ENCODE results near the gene RIPOR2. TPM values are rescaled to one million over a fixed set of nuclear protein-coding genes. Genes with fewer than 3 reads are reported as not detected.

Gene RIPOR2
- total and polyA plus RNA-seq, 2 donors (not counting 3 experiments of a cell fraction or from before 2014, with no cell fraction given): 0.10 TPM; not detected in 1

DNA sequence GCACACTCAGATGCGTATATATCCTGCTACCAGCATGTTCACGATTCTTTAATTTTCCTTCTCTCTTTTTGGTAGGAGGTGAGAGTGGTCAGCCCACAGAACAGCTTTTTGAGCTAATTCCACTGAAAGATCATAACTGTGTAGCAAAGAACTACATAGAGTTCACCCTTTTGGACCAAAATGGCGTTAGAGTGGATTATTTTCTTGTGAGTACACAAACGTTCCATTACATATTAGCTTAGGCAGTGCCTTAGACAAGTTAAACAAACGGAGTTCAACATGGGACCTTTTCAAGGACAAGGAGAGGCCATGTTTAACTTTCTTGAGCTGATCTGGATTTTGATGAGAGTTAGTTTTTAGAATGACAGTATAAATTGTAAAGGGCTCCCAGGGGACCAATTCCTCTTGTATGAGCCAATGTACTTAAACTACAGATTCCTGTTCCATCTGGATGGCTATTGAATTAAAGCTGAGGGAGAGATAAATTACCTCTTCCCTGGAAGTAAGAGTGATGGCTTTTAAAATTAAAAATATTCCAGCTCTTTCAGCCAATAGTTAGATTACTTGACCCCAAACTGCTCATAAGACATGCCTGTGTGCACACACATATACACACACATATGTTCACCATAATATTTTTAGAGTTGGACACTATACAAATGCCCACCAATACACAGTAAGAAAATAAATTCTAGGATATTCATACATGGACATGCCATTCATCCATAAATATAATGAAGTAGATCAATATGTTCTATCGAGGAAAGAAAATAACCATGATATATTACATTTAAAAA is 111.4 kb downstream of the RIPOR2 start:
- dilution Hi-C loops (cut with MboI; ENCODE audit: extremely low pct_ligation_motif_present, low sequenced_read_pairs): no loop called here
- Histone ChIP-seq H3K79me2 (ENCODE audit: control insufficient read depth, insufficient read depth, low read length) (no peaks in the 10 kb centered on the region), H4K20me1 (replicated peaks; ENCODE audit: control insufficient read depth, extremely low read depth, insufficient read depth, low read length) (no peaks in the 10 kb centered on the region), H3K9me1 (replicated peaks; ENCODE audit: control insufficient read depth, extremely low read depth, insufficient read depth, low read length) (no peaks in the 10 kb centered on the region), H3K27ac (ENCODE audit: insufficient read depth, low read depth, low read length) (no peak overlapping the region), H3K4me1 (ENCODE audit: control insufficient read depth, extremely low read depth, insufficient read depth, low read length) (no peaks in the 10 kb centered on the region), H3K4me3 (replicated peaks in 1 of 3; ENCODE audit: insufficient read depth in 1 of 3, low read depth in 1 of 3, low read length in 3 of 3) (no peak overlapping the region), H3K9ac (replicated peaks; ENCODE audit: extremely low read depth, insufficient read depth, low read length) (no peak overlapping the region), H3K9me3 (replicated peaks; ENCODE audit: control insufficient read depth, insufficient read depth, low read length) (no peaks in the 10 kb centered on the region), H3K4me2 (ENCODE audit: insufficient read depth, low read length) (no peak overlapping the region), H2AFZ (ENCODE audit: low read depth, low read length) (no peak overlapping the region), H3K36me3 (ENCODE audit: control insufficient read depth in 2 of 2, extremely low read depth in 1 of 2, insufficient read depth in 2 of 2, low read length in 2 of 2) (no peaks in the 10 kb centered on the region), H3K27me3 (ENCODE audit: control insufficient read depth in 2 of 2, insufficient read depth in 2 of 2, low read length in 2 of 2) (no peaks in the 10 kb centered on the region)
- FAIRE-seq: no peak
- ChIA-PET POLR2A (no interaction called here), CTCF (interaction anchor here (1.0 kb wide), 1 partner anchor 441 kb away, joined by 3 read pairs; no protein-coding TSS in a partner anchor)
- no peak for DNase-seq (ENCODE audit: low read depth, low spot score)
- no TSS peak for BruUV-seq (replicated peaks)
- intact Hi-C loops (cut with micrococcal nuclease): no loop called here
- TF ChIP-seq FOS (IDR thresholded peaks at IDR 0.05; ENCODE audit: borderline replicate concordance, insufficient read depth, low read length) (no peak), GATA2 (IDR thresholded peaks at IDR 0.05; ENCODE audit: insufficient read depth, insufficient read length, low read depth, low read length) (no peak), POLR2AphosphoS5 (IDR thresholded peaks at IDR 0.05; ENCODE audit: insufficient read depth, low read depth, low read length) (no peak), POLR2A (IDR thresholded peaks at IDR 0.05; ENCODE audit: low read depth, low read length) (no peak), MYC (IDR thresholded peaks at IDR 0.05; ENCODE audit: low read depth, low read length) (no peak), MAX (IDR thresholded peaks at IDR 0.05; ENCODE audit: insufficient read depth, insufficient read length) (no peak), CTCF (IDR thresholded peaks at IDR 0.05; ENCODE audit: extremely low read depth in 1 of 2, insufficient read depth in 1 of 2, low read depth in 1 of 2, low read length in 2 of 2) (no peak), JUN (IDR thresholded peaks at IDR 0.05; ENCODE audit: borderline replicate concordance, insufficient read depth, insufficient read length, low read depth) (no peak)

Data from endothelial cell of umbilical vein (primary cell).